SW480 (cell line): ENCODE measurements around the gene ST7L.

Source experiments
- DNase-seq: peaks from one replicate; pipeline ENCODE4 v3.0.0-alpha.2; 2016; ENCODE audit warnings: low spot score

ST7L gene

GRCh38 chr1:112544751-112545150, 74.2 kb downstream of the ST7L start:
- no peak for DNase-seq

DNA sequence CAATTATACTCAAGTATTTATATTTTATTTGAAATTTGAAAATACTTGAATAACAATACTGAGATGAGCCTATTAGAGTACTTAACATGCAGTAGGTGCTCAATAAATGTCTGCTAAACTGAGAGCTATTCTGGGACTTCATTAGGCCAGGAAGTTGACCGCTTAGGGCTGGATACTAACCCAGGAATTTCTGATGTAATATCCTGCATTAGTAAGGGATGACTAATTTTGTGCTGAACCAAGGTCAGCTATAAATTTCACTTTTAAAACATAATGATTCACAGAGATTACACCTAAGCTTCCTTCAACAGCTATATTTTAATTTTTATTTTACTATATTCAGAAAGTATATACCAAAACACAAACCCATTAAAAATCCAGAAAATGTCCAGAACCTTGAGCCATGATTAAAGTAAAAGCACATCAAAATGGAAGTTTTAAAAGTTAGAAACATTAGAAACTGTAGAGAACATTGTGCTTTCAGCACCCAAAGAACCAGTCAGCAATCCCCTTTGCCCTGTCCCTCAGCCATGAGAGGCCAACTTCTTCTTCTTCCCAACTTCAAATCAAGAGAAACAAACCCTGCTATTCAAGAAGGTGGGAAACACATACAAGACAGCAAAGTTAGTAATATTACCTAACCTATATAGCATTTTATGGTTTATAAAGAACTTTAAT, 74.8 kb downstream of the ST7L start:
- DNase-seq, result peak; percentile 82

GRCh38 chr1:112542206-112542973, 76.6 kb downstream of the ST7L start:
- DNase-seq, result no peak

- no peak for DNase-seq
Observed at GRCh38 chr1:112541299-112541698, 77.6 kb downstream of the ST7L start.

DNA sequence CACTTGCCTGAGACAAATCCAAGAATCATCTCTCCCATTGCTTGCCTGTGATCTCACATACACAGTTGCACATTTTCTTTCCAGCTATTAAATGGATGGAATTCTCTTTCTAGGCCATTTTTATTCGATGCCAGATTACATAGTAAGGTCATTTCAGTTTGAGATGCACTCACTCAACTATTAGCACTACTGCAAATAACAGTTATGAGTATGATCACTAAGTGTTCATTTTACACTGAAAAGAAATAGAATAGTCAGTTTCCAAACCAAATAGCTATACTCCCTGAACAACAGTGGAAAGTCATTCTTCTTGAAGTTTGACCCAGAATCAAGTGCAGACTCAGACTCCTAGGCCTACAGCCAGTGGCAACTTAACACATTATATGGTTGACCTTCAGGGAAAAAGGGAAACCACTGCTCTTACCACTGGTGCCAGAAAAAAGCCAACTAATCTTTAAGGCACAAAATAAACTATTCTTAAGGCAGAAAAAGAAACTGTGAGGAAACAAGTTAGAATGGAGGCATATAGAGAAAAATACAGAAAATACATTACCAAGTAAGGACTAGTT, 78.6 kb downstream of the ST7L start:
- DNase-seq, result no peak

- DNase-seq, result no peak
Observed at GRCh38 chr1:112538883-112539282, 80.1 kb downstream of the ST7L start.

- DNase-seq, result no peak
Observed at GRCh38 chr1:112537456-112537855, 81.5 kb downstream of the ST7L start.

- DNase-seq, result no peak
Observed at GRCh38 chr1:112536561-112536960, 82.4 kb downstream of the ST7L start.

DNA sequence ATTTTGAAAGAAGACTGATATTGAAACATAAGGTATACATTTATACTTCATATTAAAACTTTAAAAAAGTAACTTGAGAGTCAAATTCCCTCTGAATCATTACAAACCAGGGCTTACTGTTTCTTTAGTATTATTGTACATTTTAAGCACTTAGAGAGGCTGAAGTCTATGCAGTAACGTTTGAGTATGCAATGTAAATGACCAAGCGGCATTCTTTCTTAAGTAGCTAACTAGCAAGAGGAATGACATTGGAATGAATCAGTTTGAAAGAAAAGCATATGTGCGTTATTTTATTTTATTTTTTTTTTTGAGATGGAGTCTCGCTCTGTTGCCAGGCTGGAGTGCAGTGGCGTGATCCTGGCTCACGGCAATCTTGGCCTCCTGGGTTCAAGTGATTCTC, 85.9 kb downstream of the ST7L start:
- no peak for DNase-seq

DNA sequence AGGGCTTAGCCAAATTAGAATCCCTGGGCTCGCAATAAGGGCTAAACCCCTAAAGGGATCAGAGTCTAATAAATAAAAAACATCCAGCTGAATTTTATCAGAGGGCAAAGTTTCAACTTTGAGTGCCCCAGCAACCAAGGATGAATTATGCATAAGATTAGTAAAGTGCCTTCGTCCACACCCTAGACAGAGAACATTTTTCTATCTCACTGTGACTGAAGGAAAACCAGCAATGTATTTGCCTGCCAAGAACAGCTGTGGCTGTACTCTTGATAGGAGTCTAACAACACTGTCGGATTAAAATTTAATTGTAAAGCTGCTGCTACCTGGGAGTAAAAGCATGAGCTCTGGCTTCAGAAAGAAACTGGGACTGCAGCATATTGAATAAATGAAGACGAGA, 86.9 kb downstream of the ST7L start:
- no peak for DNase-seq

- DNase-seq, result no peak
Observed at GRCh38 chr1:112530832-112531231, 88.1 kb downstream of the ST7L start.

DNA sequence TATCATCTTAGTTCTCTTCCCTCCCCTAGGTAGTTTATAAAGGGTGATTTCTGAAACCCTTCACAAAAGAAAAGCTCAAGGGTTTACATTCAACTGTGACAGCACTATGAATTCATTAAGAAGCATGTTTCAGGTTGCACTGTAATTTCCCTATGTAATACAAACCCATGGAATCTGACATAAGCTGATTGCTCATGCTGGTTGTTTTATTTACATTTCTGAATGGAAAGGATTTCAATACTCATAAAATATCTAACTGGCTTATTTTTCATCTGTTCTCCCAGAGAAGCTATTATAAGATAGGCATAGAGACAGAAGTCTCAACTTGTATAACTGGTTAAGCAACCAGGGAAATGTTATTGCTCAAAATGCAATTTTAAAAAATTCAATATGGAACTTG, 89.6 kb downstream of the ST7L start:
- DNase-seq, result no peak

DNA sequence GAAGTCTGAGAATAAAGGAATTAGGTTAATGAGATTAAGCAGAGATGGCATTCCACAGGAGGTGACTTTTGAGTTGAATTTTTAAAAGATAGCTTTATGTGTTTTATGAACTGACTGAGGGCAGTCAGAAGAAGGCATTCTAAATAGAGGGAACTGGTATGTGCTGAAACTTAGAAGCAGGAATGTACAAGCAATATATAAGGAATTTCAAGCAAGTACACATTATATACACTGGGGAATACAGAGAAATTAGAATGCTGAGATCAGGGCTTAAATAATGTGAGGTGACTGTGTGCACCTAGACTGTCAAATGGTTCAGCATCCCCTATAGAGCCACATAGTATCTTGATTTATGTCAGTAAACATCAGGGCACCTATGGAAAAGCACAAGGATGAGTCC, 90.9 kb downstream of the ST7L start:
- no peak for DNase-seq

GRCh38 chr1:112527266-112528010, 91.5 kb downstream of the ST7L start:
- no peak for DNase-seq

GRCh38 chr1:112524986-112525385, 94.0 kb downstream of the ST7L start:
- no peak for DNase-seq

DNA sequence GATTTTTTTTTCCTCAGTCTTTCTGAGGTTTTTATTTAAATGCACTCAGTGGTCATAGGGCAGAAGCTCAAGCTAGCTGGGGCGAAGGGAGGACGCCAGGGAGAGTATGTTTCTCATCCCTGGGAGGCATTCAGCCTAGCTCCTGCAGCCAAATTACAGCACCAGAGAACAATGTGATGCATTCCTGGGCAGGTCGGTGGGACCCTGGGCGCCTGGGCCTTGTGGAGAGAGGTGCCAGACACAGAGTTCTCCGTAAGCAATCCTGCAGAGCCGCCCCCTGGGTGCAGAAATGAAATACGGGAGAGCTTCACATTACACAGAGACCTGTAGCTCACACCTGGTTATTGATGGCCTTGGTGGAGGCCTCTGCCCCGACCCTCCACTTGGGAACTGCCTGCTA, 94.7 kb downstream of the ST7L start:
- no peak for DNase-seq

DNA sequence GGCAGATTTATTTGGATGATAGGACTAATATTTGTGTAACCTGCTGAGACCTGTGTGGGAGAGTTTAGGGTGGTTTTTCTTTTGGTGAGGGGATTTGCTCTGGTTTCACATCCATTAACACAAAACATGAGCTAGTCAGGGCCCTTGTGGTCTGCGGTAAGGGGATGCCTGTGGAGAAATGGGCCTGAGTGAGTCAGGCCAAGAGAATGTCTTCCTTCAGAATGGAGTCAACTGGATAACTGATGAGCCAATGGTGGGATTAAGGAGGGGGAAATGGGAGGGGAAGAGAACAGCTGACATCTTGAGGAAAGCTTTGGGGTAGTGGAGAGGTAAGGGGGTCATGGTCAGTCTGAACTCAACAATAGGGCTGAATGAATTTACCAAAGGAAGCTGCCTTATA, 96.3 kb downstream of the ST7L start:
- peak; percentile 14 for DNase-seq

DNA sequence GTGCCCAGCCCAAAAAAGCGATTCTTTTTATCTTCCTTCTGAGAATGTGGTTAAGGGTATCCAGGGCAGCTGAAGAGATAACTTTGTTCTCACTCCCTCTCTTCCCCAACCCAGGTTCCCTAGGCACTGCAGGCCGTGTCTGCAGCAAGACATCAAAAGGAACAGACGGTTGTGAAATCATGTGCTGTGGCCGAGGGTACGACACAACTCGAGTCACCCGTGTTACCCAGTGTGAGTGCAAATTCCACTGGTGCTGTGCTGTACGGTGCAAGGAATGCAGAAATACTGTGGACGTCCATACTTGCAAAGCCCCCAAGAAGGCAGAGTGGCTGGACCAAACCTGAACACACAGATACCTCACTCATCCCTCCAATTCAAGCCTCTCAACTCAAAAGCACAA, 98.8 kb downstream of the ST7L start:
- no peak for DNase-seq

DNA sequence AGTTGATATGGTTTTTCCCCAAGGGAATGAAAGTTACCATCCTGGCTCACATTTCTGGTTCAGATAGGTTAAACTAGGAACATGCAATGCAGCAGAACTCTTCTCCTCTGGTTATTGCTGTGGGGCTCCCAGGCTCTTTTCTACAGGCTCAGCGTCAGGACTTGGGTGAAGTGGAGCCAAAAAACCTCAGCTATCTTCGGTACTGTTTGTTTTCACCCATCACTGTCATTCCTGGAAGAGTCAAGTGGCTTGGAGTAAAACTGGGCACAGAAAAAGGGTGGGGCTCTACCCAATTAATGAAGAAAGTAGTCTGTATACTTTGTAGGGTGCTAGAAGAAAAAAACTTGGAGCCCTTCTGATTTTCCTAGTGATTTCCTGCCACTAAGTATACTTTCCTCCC, 100.8 kb downstream of the ST7L start:
- DNase-seq, result no peak

DNA sequence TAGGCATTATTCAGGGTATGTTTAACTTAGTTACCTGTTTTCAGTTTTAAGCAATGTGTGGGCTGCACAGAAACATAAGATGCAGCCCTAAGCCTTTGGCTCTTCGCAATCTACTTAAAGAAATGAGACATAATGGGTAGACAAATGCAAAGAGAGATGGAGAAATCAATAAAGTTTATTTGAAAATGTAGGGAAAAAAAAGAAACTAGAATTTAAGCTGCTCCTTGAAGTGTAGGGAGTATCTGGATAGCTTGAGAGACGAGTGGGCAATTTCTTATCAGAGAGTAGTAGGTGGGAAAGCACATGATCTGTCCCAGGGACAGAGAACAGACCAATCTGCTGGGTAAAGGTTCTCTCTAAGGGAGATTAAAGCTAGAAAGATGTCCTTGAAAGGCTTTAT, 101.3 kb downstream of the ST7L start:
- no peak for DNase-seq

DNA sequence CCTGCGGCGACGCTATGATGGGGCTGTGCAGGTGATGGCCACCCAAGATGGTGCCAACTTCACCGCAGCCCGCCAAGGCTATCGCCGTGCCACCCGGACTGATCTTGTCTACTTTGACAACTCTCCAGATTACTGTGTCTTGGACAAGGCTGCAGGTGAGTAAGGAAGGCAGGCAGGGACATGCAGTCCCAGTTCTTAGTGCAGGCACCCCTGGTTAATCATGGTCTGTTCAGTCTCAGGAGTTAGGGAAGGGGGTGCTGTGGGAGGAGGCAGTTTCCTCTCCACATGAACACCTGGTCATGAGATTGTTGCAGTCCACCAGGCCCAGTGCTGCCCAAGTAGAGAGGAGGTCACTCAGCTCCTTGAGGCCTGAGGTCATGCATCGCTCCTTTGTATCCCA, 101.7 kb downstream of the ST7L start:
- DNase-seq, result no peak

DNA sequence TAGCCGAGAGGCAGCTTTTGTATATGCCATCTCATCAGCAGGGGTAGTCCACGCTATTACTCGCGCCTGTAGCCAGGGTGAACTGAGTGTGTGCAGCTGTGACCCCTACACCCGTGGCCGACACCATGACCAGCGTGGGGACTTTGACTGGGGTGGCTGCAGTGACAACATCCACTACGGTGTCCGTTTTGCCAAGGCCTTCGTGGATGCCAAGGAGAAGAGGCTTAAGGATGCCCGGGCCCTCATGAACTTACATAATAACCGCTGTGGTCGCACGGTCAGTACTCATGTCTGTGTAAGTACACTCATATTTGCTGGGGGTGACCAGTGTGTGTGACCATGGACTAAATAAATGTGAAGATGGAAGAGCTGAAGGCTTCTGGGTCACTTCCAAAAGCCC, 102.8 kb downstream of the ST7L start:
- no peak for DNase-seq
